GM10248 (cell line): Measurements from ENCODE around the gene SETBP1.

ENCODE experiments used
- CTCF ChIA-PET: fragments of 300-600 bp; sonication (Branson Sonifier 250); formaldehyde crosslinking; extraction: SDS; loops from one replicate; lab custom pipeline; 2021; ENCODE audit warnings: antibody characterized with exemption; lab: Yijun Ruan, JAX
- POLR2A ChIA-PET: fragments of 350-650 bp; sonication (Branson Sonifier 250); formaldehyde crosslinking; extraction: SDS; loops from one replicate; lab custom pipeline; 2020; ENCODE audit warnings: antibody characterized with exemption; lab: Yijun Ruan, JAX
- DNase-seq: peaks from one replicate; pipeline ENCODE4 v3.0.0; 2012; ENCODE audit errors: extremely low spot score
- CTCF ChIP-seq: IDR thresholded peaks from 2 replicates; pipeline ENCODE4 v1.5.1; 2012; ENCODE audit warnings: mild to moderate bottlenecking, low read depth; ENCODE audit errors: extremely low read depth, missing control alignments, control extremely low read depth

The SETBP1 gene

GRCh38 chr18:44834867-44835469 lies 154.3 kb downstream of the SETBP1 start:
- no peak for DNase-seq
- no peak for TF ChIP-seq CTCF
- ChIA-PET CTCF (interaction anchor here (1.1 to 2.0 kb wide), 4 partner anchors 8 to 16 kb away, joined by 3 to 8 read pairs (median 4); no protein-coding TSS in a partner anchor), POLR2A (no interaction called here)

- POLR2A ChIA-PET: no interaction called here
- DNase-seq: no peak
- CTCF ChIA-PET: interaction anchor here (1.9 to 2.0 kb wide), 2 partner anchors 9 to 14 kb away, joined by 5 to 8 read pairs; no protein-coding TSS in a partner anchor
- no peak for TF ChIP-seq CTCF
Observed at GRCh38 chr18:44835703-44836102, 155.0 kb downstream of the SETBP1 start.

- CTCF ChIA-PET: interaction anchor here (1.9 kb wide), 1 partner anchor 9 kb away, joined by 5 read pairs; no protein-coding TSS in a partner anchor
- POLR2A ChIA-PET: no interaction called here
Observed at GRCh38 chr18:44836263-44836662, 155.6 kb downstream of the SETBP1 start.

GRCh38 chr18:44837482-44838180 lies 156.9 kb downstream of the SETBP1 start:
- ChIA-PET CTCF (interaction anchor here (0.9 to 3.5 kb wide), 7 partner anchors 10 to 51 kb away, joined by 3 to 21 read pairs (median 4); no protein-coding TSS in a partner anchor), POLR2A (no interaction called here)
- DNase-seq: no peak
- TF ChIP-seq CTCF: no peak

More at GRCh38 chr18:44836263-44836662, 155.6 kb downstream of the SETBP1 start:
- DNase-seq: no peak
- TF ChIP-seq CTCF: no peak

GRCh38 chr18:44838971-44839666 lies 158.4 kb downstream of the SETBP1 start:
- CTCF ChIA-PET: interaction anchor here (0.9 to 3.5 kb wide), 5 partner anchors 8 to 50 kb away, joined by 4 to 21 read pairs (median 4); no protein-coding TSS in a partner anchor
- POLR2A ChIA-PET: no interaction called here
- no peak for TF ChIP-seq CTCF

GRCh38 chr18:44840058-44840790 lies 159.5 kb downstream of the SETBP1 start:
- no peak for TF ChIP-seq CTCF
- no peak for DNase-seq
- CTCF ChIA-PET: interaction anchor here (0.9 to 3.5 kb wide), 7 partner anchors 12 to 39 kb away, joined by 3 to 21 read pairs (median 5); no protein-coding TSS in a partner anchor
- POLR2A ChIA-PET: no interaction called here

More at GRCh38 chr18:44838971-44839666, 158.4 kb downstream of the SETBP1 start:
- peak; percentile 71 for DNase-seq
